HG02571 (cell line): ENCODE measurements around the gene MMRN2.

Source experiments
- ATAC-seq: cut with Tn5 transposase; IDR thresholded peaks from one replicate; pipeline ENCODE4 v1.9.1; 2021; ENCODE audit warnings: mild to moderate bottlenecking, moderate library complexity; ENCODE audit not compliant: unreplicated experiment

Gene MMRN2

DNA sequence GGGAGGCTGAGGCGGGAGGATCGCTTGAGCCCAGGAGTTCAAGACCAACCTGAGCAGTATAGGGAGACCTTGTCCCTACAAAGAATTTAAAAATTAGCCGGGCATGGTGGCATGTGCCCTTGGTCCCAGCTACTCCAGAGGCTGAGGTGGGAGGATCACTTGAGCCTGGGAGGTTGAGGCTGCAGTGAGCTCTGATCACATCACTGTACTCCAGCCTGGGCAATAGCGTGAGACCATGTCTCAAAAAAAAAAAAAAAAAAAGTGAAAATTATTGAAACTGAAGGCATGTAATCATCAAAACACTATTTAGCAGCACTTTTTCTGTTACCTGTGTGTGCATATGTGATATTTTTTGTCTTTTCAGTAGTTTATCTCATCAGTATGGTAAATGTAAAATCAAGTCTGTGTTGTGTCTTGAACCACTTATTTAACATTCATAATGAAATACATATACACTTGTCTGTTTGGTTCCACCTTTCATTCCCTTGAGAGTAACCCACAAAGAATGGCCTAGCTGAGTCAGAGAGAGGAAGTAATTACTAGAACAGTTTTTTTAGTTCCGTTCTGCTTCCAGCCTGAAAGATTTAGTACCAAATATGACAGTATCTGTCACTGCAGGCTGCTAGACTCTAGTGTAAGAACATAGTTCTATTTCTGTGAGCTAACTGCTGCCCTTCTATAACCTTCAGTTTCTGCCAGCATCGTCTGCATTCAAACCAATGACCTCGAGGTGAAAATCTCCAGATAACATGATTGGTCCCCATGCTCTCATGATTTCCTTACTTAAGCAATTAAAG lies 68.6 kb downstream of the MMRN2 start:
- peak; percentile 93 for ATAC-seq
